ENCODE results near the gene INAFM2. TPM values are rescaled to one million over a fixed set of nuclear protein-coding genes. Genes with fewer than 3 reads are reported as not detected.
A peak's percentile ranks its signal among the peaks of the same experiment; 100 is the strongest.

Gene INAFM2
- 26.2 TPM for total RNA-seq

- DNase-seq (ENCODE audit: low spot score), result peak; percentile 92
Observed at GRCh38 chr15:40323239-40323952, at the start of gene INAFM2. Gene INAFM2, plus strand, starts transcription at chr15:40323692. Its CDS starts 364 bp downstream, at chr15:40324056.

- peak; percentile 83 for DNase-seq (ENCODE audit: low spot score)
Observed at GRCh38 chr15:40274350-40275274, 48.9 kb upstream of the INAFM2 start.

- DNase-seq (ENCODE audit: low spot score), result no peak
Observed at GRCh38 chr15:40275523-40275922, 48.0 kb upstream of the INAFM2 start.

- no peak for DNase-seq (ENCODE audit: low spot score)
Observed at GRCh38 chr15:40275954-40276353, 47.5 kb upstream of the INAFM2 start.

- DNase-seq (ENCODE audit: low spot score), result no peak
Observed at GRCh38 chr15:40276927-40277326, 46.6 kb upstream of the INAFM2 start.

- no peak for DNase-seq (ENCODE audit: low spot score)
Observed at GRCh38 chr15:40277471-40277870, 46.0 kb upstream of the INAFM2 start.

- no peak for DNase-seq (ENCODE audit: low spot score)
Observed at GRCh38 chr15:40278026-40278425, 45.5 kb upstream of the INAFM2 start.

- DNase-seq (ENCODE audit: low spot score), result peak; percentile 73
Observed at GRCh38 chr15:40279437-40280141, 43.9 kb upstream of the INAFM2 start.

GRCh38 chr15:40280260-40281056, 43.0 kb upstream of the INAFM2 start:
- DNase-seq (ENCODE audit: low spot score), result no peak

GRCh38 chr15:40281057-40281800, 42.3 kb upstream of the INAFM2 start:
- DNase-seq (ENCODE audit: low spot score), result no peak

- DNase-seq (ENCODE audit: low spot score), result no peak
Observed at GRCh38 chr15:40281801-40282146, 41.7 kb upstream of the INAFM2 start.

- DNase-seq (ENCODE audit: low spot score), result no peak
Observed at GRCh38 chr15:40282147-40282868, 41.2 kb upstream of the INAFM2 start.

GRCh38 chr15:40282869-40283614, 40.5 kb upstream of the INAFM2 start, which contains the start of gene ANKRD63:
Gene ANKRD63, minus strand, starts transcription at chr15:40283064. Its CDS starts 478 bp downstream, at chr15:40282586.
- DNase-seq (ENCODE audit: low spot score), result no peak

GRCh38 chr15:40283615-40284300, 39.7 kb upstream of the INAFM2 start:
- DNase-seq (ENCODE audit: low spot score), result no peak

- DNase-seq (ENCODE audit: low spot score), result no peak
Observed at GRCh38 chr15:40285151-40285550, 38.3 kb upstream of the INAFM2 start.

GRCh38 chr15:40285554-40286011, 37.9 kb upstream of the INAFM2 start:
- DNase-seq (ENCODE audit: low spot score), result no peak

- DNase-seq (ENCODE audit: low spot score), result no peak
Observed at GRCh38 chr15:40286061-40286532, 37.4 kb upstream of the INAFM2 start.

- no peak for DNase-seq (ENCODE audit: low spot score)
Observed at GRCh38 chr15:40286794-40287193, 36.7 kb upstream of the INAFM2 start.

All from ureter (tissue), 1 donor.